ENCODE results near the gene PCYOX1L.

- TF ChIP-seq CTCF (IDR thresholded peaks at IDR 0.05): no peak
- TF ChIP-seq POLR2A (IDR thresholded peaks at IDR 0.05): no peak
Observed at GRCh38 chr5:149418910-149419531, 61.2 kb downstream of the PCYOX1L start.

Measured in esophagus squamous epithelium (tissue), 4 donors.